Tibial nerve (tissue), 4 donors: ENCODE measurements around the gene CEP43. TPM values are rescaled to one million over a fixed set of nuclear protein-coding genes. Genes with fewer than 3 reads are reported as not detected.

Experiments
- small RNA-seq: library from RNA; depleted of rRNA; stranded (forward); fragments of <200 nt; gene quantifications from one replicate; pipeline ENCODE3, GENCODE V24; 2016
- total RNA-seq, 4 donors: library from RNA; depleted of rRNA; stranded (reverse); fragments of >200 nt; gene quantifications; one replicate each; pipeline ENCODE4 v1.1.0, GENCODE V29; 2016

Gene CEP43
- total RNA-seq, 4 donors from 2014 or later, result 14.0 to 23.7 (median 23.2) TPM

Small RNA genes within 50 kb of the gene (small RNA-seq; reads per million reads assigned to genes)
- not detected for gene MIR3939

Other genes starting within 250 kb of the CEP43 start
- 100 to 1,000 TPM in 2 of 4 donors, 10 to 100 TPM in 2; 57.9 to 115 (median 103) TPM for gene RNASET2, start 42.8 kb upstream of the CEP43 start, total RNA-seq
- gene CCR6, start 123.7 kb downstream of the CEP43 start, total RNA-seq, result not detected
- not detected for gene GPR31, start 158.6 kb downstream of the CEP43 start, total RNA-seq